Measurements from ENCODE around the gene PJA2. TPM values are rescaled to one million over a fixed set of nuclear protein-coding genes. Genes with fewer than 3 reads are reported as not detected.

The PJA2 gene
- polyA plus RNA-seq, 2 of the 4 experiments (the other 2 are of a cell fraction), result 24.9 to 56.5 TPM

- TF ChIP-seq FOXS1 (CRISPR knock-in tag; IDR thresholded peaks at IDR 0.05) (no peak), KDM5A (IDR thresholded peaks at IDR 0.05) (no peak), SREBF2 (IDR thresholded peaks at IDR 0.05) (no peak)
Observed at GRCh38 chr5:109410389-109411148, 795 bp upstream of the PJA2 start (continued).

- ChIA-PET CTCF (interaction anchor here (1.2 kb wide), 1 partner anchor 16 kb away, joined by 3 read pairs; no protein-coding TSS in a partner anchor), POLR2A (interaction anchor here (0.7 to 1.8 kb wide), 8 partner anchors 9 to 681 kb away, joined by 3 to 12 read pairs (median 3); partner anchors contain the start of genes FER and MAN2A1)
- FAIRE-seq (no peak), ATAC-seq (peak; percentile 67 to 75), DNase-seq (ENCODE audit: low read depth in 1 of 2, low spot score in 1 of 2) (peak; percentile 67 to 78)
- TF ChIP-seq PHF8 (IDR thresholded peaks at IDR 0.05; ENCODE audit: borderline replicate concordance, low read depth), result peak; percentile 68
- TF ChIP-seq ESRRA (IDR thresholded peaks at IDR 0.05; ENCODE audit: borderline replicate concordance, low read length), result 0 out of 2 replicates have a peak, but pooled peaks have one; percentile 3
- TF ChIP-seq TFCP2L1 (CRISPR knock-in tag; IDR thresholded peaks at IDR 0.05), result no peak
- peak; percentile 40; the same call in 1 of the 2 replicates for TF ChIP-seq REST (IDR thresholded peaks at IDR 0.05)
- peak; percentile 44; the same call in 1 of the 2 replicates for TF ChIP-seq KDM5A (IDR thresholded peaks at IDR 0.05)
- no peak for TF ChIP-seq RNF2 (IDR thresholded peaks at IDR 0.05; ENCODE audit: borderline replicate concordance, low read depth)
- TF ChIP-seq CEBPB (IDR thresholded peaks at IDR 0.05), result peak in 1 of 2 experiments; percentile 48; a peak in 1 of 4 replicates
- 1% methylated on average over 36 of the region's 52 CpGs for WGBS (ENCODE audit: missing lambda C conversion rate)
- peak overlapping the region; percentile 74 for H3K4me3 ChIP-seq
- no peaks in the 10 kb centered on the region for H3K9me3 ChIP-seq
- peaks cover 34% of the 10 kb centered on the region for H3K4me1 ChIP-seq
- peak overlapping the region; percentile 84 to 95 for H3K27ac ChIP-seq
- H3K4me2 ChIP-seq, result peak overlapping the region; percentile 93
Observed at GRCh38 chr5:109408991-109409843, 557 bp downstream of the PJA2 start.

GRCh38 chr5:109407913-109408312, 1.9 kb downstream of the PJA2 start:
- Histone ChIP-seq H3K4me3 (peak overlapping the region; percentile 74), H3K4me1 (peaks cover 34% of the 10 kb centered on the region), H3K9me3 (no peaks in the 10 kb centered on the region), H3K4me2 (peak overlapping the region; percentile 93), H3K27ac (no peak overlapping the region)
- FAIRE-seq (no peak), ATAC-seq (no peak), DNase-seq (ENCODE audit: low read depth in 1 of 2, low spot score in 1 of 2) (no peak)
- ChIA-PET CTCF (no interaction called here), POLR2A (interaction anchor here (0.6 kb wide), 1 partner anchor 62 kb away, joined by 7 read pairs; no protein-coding TSS in a partner anchor)
- 40% methylated on average over 2 of the region's 2 CpGs for WGBS (ENCODE audit: missing lambda C conversion rate)
- no peak for TF ChIP-seq EP300 (IDR thresholded peaks at IDR 0.05)

- FAIRE-seq (no peak), DNase-seq (ENCODE audit: low read depth in 1 of 2, low spot score in 1 of 2) (no peak), ATAC-seq (no peak)
- 63% methylated on average over 1 of the region's 1 CpG for WGBS (ENCODE audit: missing lambda C conversion rate)
- Histone ChIP-seq H3K9me3 (no peaks in the 10 kb centered on the region), H3K27ac (no peak overlapping the region), H3K4me1 (peaks cover 32% of the 10 kb centered on the region), H3K4me3 (no peak overlapping the region), H3K4me2 (peak overlapping the region; percentile 93)
- TF ChIP-seq ZSCAN20 (CRISPR knock-in tag; IDR thresholded peaks at IDR 0.05) (no peak), HOXA7 (CRISPR knock-in tag; IDR thresholded peaks at IDR 0.05) (no peak), CHD4 (IDR thresholded peaks at IDR 0.05; ENCODE audit: borderline replicate concordance) (no peak), CBX2 (IDR thresholded peaks at IDR 0.05; ENCODE audit: borderline replicate concordance, low read depth) (no peak), JUN (IDR thresholded peaks at IDR 0.05) (no peak), CBX8 (IDR thresholded peaks at IDR 0.05) (no peak)
- CTCF ChIA-PET, result no interaction called here
- POLR2A ChIA-PET, result no interaction called here
Observed at GRCh38 chr5:109406719-109407118, 3.1 kb downstream of the PJA2 start.
